SK-N-SH (cell line): ENCODE data around the gene ZFP42. TPM values are rescaled to one million over a fixed set of nuclear protein-coding genes. Genes with fewer than 3 reads are reported as not detected.

ENCODE experiments used
- CTCF ChIA-PET: fragments of 300-600, 350-600 bp; formaldehyde crosslinking; extraction: SDS; loops from one replicate; lab custom pipeline; 2021; lab: Yijun Ruan, JAX
- POLR2A ChIA-PET: fragments of 350-600 bp; sonication (Branson Sonifier 250); formaldehyde crosslinking; extraction: SDS; loops from one replicate; lab custom pipeline; 2020; ENCODE audit warnings: antibody characterized with exemption, inconsistent platforms; lab: Yijun Ruan, JAX
- DNase-seq: peaks from one replicate; pipeline ENCODE4 v3.0.0; 2012
- H2AFZ ChIP-seq: fragments of 200-600 bp; sonication (generic); 2 replicates; pipeline ENCODE4 v1.8.1; 2016; ENCODE audit warnings: antibody characterized with exemption, mild to moderate bottlenecking, low read depth
- H3F3A ChIP-seq: fragments of 200-600 bp; sonication (generic); replicated peaks from 2 replicates; pipeline ENCODE3; 2016; ENCODE audit warnings: antibody characterized with exemption, mild to moderate bottlenecking; ENCODE audit not compliant: insufficient read depth
- H3K27ac ChIP-seq, 2 experiments: fragments of 200-500 bp in 1 of 2; fragments of 200-600 bp in 1 of 2; sonication (Bioruptor generic) in 1 of 2; sonication (generic), shearing (Covaris generic) in 1 of 2; 2 replicates each; pipeline versions ENCODE4 v1.5.1 to v1.6.1; 2014 to 2016; ENCODE audit warnings: low read depth in 2 of 2, inconsistent platforms in 1 of 2, low read length in 1 of 2, mild to moderate bottlenecking in 1 of 2, mixed read lengths in 1 of 2
- H3K27me3 ChIP-seq: fragments of 200-600 bp; sonication (generic), shearing (Covaris generic); 2 replicates; pipeline ENCODE4 v1.6.1; 2016; ENCODE audit warnings: mixed run types; ENCODE audit not compliant: insufficient read depth
- H3K36me3 ChIP-seq, 2 experiments: fragments of 200-500 bp in 1 of 2; fragments of 200-600 bp in 1 of 2; sonication (Bioruptor generic) in 1 of 2; sonication (generic) in 1 of 2; replicated peaks in 1 of 2; 2 replicates each; pipeline versions ENCODE3 to v1.5.1; 2014 to 2016; ENCODE audit warnings: low read length in 1 of 2, mild to moderate bottlenecking in 1 of 2; ENCODE audit not compliant: insufficient read depth in 2 of 2, control insufficient read depth in 1 of 2
- H3K4me1 ChIP-seq, 2 experiments: fragments of 200-500 bp in 1 of 2; fragments of 200-600 bp in 1 of 2; sonication (Bioruptor generic) in 1 of 2; sonication (generic), shearing (Covaris generic) in 1 of 2; 2 replicates each; pipeline versions ENCODE4 v1.5.1 to v1.6.1; 2014 to 2016; ENCODE audit warnings: low read depth in 1 of 2, low read length in 1 of 2, mixed run types in 1 of 2; ENCODE audit not compliant: insufficient read depth in 2 of 2, control insufficient read depth in 1 of 2
- H3K4me2 ChIP-seq: fragments of 200-600 bp; sonication (generic), shearing (Covaris generic); 2 replicates; pipeline ENCODE4 v1.6.1; 2017; ENCODE audit warnings: mixed run types
- H3K4me3 ChIP-seq, 2 experiments: fragments of 200-500 bp in 1 of 2; fragments of 200-600 bp in 1 of 2; sonication (Bioruptor generic) in 1 of 2; sonication (generic), shearing (Covaris generic) in 1 of 2; 2 replicates each; pipeline versions ENCODE4 v1.5.1 to v1.8.1; 2014 to 2016; ENCODE audit warnings: low read depth in 2 of 2, inconsistent platforms in 1 of 2, low read length in 1 of 2, mild to moderate bottlenecking in 1 of 2, mixed read lengths in 1 of 2, moderate library complexity in 1 of 2
- H3K79me2 ChIP-seq: fragments of 200-600 bp; sonication (generic); 2 replicates; pipeline ENCODE4 v1.8.1; 2017; ENCODE audit warnings: mild to moderate bottlenecking; ENCODE audit not compliant: insufficient read depth
- H3K9ac ChIP-seq: fragments of 200-600 bp; sonication (generic); 2 replicates; pipeline ENCODE4 v1.6.1; 2017; ENCODE audit warnings: mixed run types
- H3K9me2 ChIP-seq: fragments of 200-600 bp; sonication (generic); 2 replicates; pipeline ENCODE4 v1.6.1; 2017; ENCODE audit warnings: mixed run types
- H3K9me3 ChIP-seq: fragments of 200-600 bp; sonication (generic); 2 replicates; pipeline ENCODE4 v1.6.1; 2017; ENCODE audit warnings: mixed run types, mild to moderate bottlenecking, moderate library complexity
- H4K20me1 ChIP-seq: fragments of 200-600 bp; sonication (generic); 2 replicates; pipeline ENCODE4 v1.6.1; 2017; ENCODE audit warnings: mild to moderate bottlenecking, mixed run types; ENCODE audit not compliant: insufficient read depth
- CHD2 ChIP-seq: fragments of 150-350 bp; IDR thresholded peaks from 2 replicates; pipeline ENCODE4 v1.6.1; 2018; ENCODE audit warnings: low read length; ENCODE audit not compliant: partially characterized antibody
- ELF1 ChIP-seq: IDR thresholded peaks from 2 replicates; pipeline ENCODE4 v1.4.0; 2012
- EP300 ChIP-seq, 2 experiments: IDR thresholded peaks; 2 replicates each; pipeline versions ENCODE4 v1.4.0 to v1.6.1; 2012; ENCODE audit warnings: borderline replicate concordance in 1 of 2, low read depth in 1 of 2, low read length in 1 of 2
- EZH2phosphoT487 ChIP-seq: fragments of 200-600 bp; sonication (generic); IDR thresholded peaks from 2 replicates; pipeline ENCODE4 v1.6.1; 2017; ENCODE audit warnings: low read depth, mixed run types, mild to moderate bottlenecking, antibody characterized with exemption, moderate library complexity, borderline replicate concordance
- FOSL2 ChIP-seq: IDR thresholded peaks from 2 replicates; pipeline ENCODE4 v1.4.0; 2012; ENCODE audit warnings: low read depth, mild to moderate bottlenecking, moderate library complexity, borderline replicate concordance
- FOXJ3 ChIP-seq: sonication (generic); formaldehyde crosslinking; IDR thresholded peaks from 2 replicates; pipeline ENCODE4 v1.5.1; 2020; ENCODE audit warnings: mild to moderate bottlenecking, missing genetic modification reagents
- JUND ChIP-seq: IDR thresholded peaks from 2 replicates; pipeline ENCODE4 v1.4.0; 2012
- MEF2A ChIP-seq: IDR thresholded peaks from 2 replicates; pipeline ENCODE4 v1.4.0; 2012; ENCODE audit warnings: low read depth, borderline replicate concordance
- NFIC ChIP-seq: IDR thresholded peaks from 2 replicates; pipeline ENCODE4 v1.4.0; 2012; ENCODE audit warnings: borderline replicate concordance
- NRF1 ChIP-seq: IDR thresholded peaks from 2 replicates; pipeline ENCODE4 v1.6.1; 2012; ENCODE audit warnings: low read depth, mild to moderate bottlenecking, low read length
- POLR2AphosphoS5 ChIP-seq: IDR thresholded peaks from 2 replicates; pipeline ENCODE4 v1.6.1; 2012; ENCODE audit warnings: low read depth, low read length
- RCOR1 ChIP-seq: fragments of 150-350 bp; IDR thresholded peaks from 2 replicates; pipeline ENCODE4 v1.6.1; 2017; ENCODE audit warnings: antibody characterized with exemption, low read length
- RXRA ChIP-seq: IDR thresholded peaks from 2 replicates; pipeline ENCODE4 v1.4.0; 2012; ENCODE audit warnings: low read depth, mild to moderate bottlenecking, borderline replicate concordance
- SIN3A ChIP-seq: IDR thresholded peaks from 2 replicates; pipeline ENCODE4 v1.6.1; 2012; ENCODE audit warnings: low read depth, mild to moderate bottlenecking, low read length, moderate library complexity, borderline replicate concordance
- SMC3 ChIP-seq: IDR thresholded peaks from 2 replicates; pipeline ENCODE4 v1.6.1; 2012; ENCODE audit warnings: low read depth, low read length, improper control_type of control experiment
- TAF1 ChIP-seq: IDR thresholded peaks from 2 replicates; pipeline ENCODE4 v1.6.1; 2012; ENCODE audit warnings: low read depth, mild to moderate bottlenecking, low read length, moderate library complexity, borderline replicate concordance
- TCF12 ChIP-seq: IDR thresholded peaks from 2 replicates; pipeline ENCODE4 v1.4.0; 2012
- YY1 ChIP-seq: IDR thresholded peaks from 2 replicates; pipeline ENCODE4 v1.4.0; 2012; ENCODE audit warnings: low read depth, mild to moderate bottlenecking
- WGBS: methylation state at CpG from one replicate; pipeline ENCODE4 v1.1.6; 2017; ENCODE audit warnings: low lambda C conversion rate; 5-methylcytosine and 5-hydroxymethylcytosine counted together
- polyA plus RNA-seq, 3 experiments: library from polyadenylated mRNA; depleted of rRNA; stranded (reverse); fragments of >200 nt; gene quantifications; 2 replicates each; pipeline ENCODE4 v1.2.3, GENCODE V29; 2012
- TF ChIP-seq, protein P1 (sequence below): IDR thresholded peaks from 2 replicates; pipeline ENCODE4 v1.4.0; 2012; ENCODE audit warnings: low read depth, borderline replicate concordance
- TF ChIP-seq, protein P2 (sequence below): fragments of 200-600 bp; sonication (generic); IDR thresholded peaks from 2 replicates; pipeline ENCODE4 v1.6.1; 2017; ENCODE audit warnings: antibody characterized with exemption, mild to moderate bottlenecking, moderate library complexity
- TF ChIP-seq, protein P3 (sequence below): IDR thresholded peaks from 2 replicates; pipeline ENCODE4; 2012
- TF ChIP-seq, protein P4 (sequence below): IDR thresholded peaks from 2 replicates; pipeline ENCODE4 v1.6.1; 2012; ENCODE audit warnings: mild to moderate bottlenecking, low read depth, low read length, moderate library complexity

ZFP42 gene
- polyA plus RNA-seq, 1 of the 3 experiments (the other 2 are of a cell fraction): not detected

DNA sequence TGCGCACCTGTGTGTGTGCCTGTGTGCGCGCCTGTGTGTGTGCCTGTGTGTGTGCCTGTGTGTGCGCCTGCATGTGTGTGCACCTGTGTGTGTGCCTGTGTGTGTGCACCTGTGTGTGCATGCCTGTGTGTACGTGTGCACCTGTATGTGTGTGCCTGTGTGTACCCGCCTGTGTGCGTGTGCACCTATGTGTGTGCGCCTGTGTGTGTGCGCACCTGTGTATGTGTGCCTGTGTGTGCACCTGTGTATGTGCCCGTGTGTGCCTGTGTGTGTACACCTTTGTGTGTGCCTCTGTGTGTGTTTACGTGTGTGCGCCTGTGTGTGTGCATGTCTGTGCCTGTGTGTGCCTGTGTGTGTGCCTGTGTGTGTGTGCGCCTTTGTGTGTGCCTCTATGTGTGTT is 33.5 kb downstream of the ZFP42 start:
- Histone ChIP-seq H2AFZ (no peak overlapping the region), H3K9me3 (no peaks in the 10 kb centered on the region), H3K79me2 (no peaks in the 10 kb centered on the region), H3K4me1 (no peaks in the 10 kb centered on the region), H3K4me3 (no peak overlapping the region), H3F3A (no peaks in the 10 kb centered on the region), H3K4me2 (no peak overlapping the region), H3K27me3 (no peaks in the 10 kb centered on the region), H3K27ac (no peak overlapping the region), H3K9me2 (no peaks in the 10 kb centered on the region), H4K20me1 (no peaks in the 10 kb centered on the region), H3K36me3 (no peaks in the 10 kb centered on the region), H3K9ac (no peak overlapping the region)
- POLR2A ChIA-PET: no interaction called here
- whole genome bisulfite sequencing: 91% methylated on average over 11 of the region's 13 CpGs
- CTCF ChIA-PET: no interaction called here
- TF ChIP-seq RCOR1: no peak
- TF ChIP-seq POLR2AphosphoS5: no peak
- TF ChIP-seq MEF2A: no peak
- TF ChIP-seq NFIC: no peak
- TF ChIP-seq ELF1: no peak
- no peak for TF ChIP-seq SIN3A
- TF ChIP-seq, protein P1, sequence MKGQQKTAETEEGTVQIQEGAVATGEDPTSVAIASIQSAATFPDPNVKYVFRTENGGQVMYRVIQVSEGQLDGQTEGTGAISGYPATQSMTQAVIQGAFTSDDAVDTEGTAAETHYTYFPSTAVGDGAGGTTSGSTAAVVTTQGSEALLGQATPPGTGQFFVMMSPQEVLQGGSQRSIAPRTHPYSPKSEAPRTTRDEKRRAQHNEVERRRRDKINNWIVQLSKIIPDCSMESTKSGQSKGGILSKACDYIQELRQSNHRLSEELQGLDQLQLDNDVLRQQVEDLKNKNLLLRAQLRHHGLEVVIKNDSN: no peak
- no peak for TF ChIP-seq EZH2phosphoT487
- no peak for TF ChIP-seq RXRA
- no peak for TF ChIP-seq FOSL2
- no peak for TF ChIP-seq FOXJ3 (CRISPR knock-in tag)
- no peak for TF ChIP-seq TAF1
- TF ChIP-seq NRF1: no peak
- no peak for TF ChIP-seq YY1
- no peak for TF ChIP-seq SMC3
- no peak for DNase-seq

DNA sequence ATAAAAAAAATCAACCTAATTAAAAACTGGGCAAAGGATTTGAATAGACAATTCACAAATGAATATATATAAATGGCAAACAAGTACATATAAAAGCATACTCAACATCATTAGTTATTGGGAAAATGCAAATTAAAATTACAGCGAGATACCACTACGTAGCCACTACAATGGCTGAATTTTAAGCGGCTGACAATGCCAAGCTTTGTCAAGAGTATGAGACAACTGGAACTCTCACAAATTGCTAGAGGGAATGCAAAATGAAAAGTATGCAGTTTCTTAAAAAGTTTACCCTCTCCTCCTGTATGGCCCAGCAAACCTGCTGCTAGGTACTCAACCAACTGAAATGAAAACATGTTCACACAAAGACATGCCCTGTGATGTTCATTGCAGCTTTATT is 34.8 kb downstream of the ZFP42 start:
- ChIA-PET POLR2A (no interaction called here), CTCF (no interaction called here)
- no peak overlapping the region for H3K4me2 ChIP-seq
- no peak overlapping the region for H3K4me3 ChIP-seq
- H3K9me3 ChIP-seq: no peaks in the 10 kb centered on the region
- H3K79me2 ChIP-seq: no peaks in the 10 kb centered on the region
- no peak overlapping the region for H3K27ac ChIP-seq
- H3K9ac ChIP-seq: no peak overlapping the region
- no peaks in the 10 kb centered on the region for H4K20me1 ChIP-seq
- no peaks in the 10 kb centered on the region for H3K9me2 ChIP-seq
- H3K36me3 ChIP-seq: no peaks in the 10 kb centered on the region
- no peaks in the 10 kb centered on the region for H3F3A ChIP-seq
- H2AFZ ChIP-seq: no peak overlapping the region
- WGBS: 56% methylated on average over 3 of the region's 3 CpGs
- H3K4me1 ChIP-seq: no peaks in the 10 kb centered on the region
- no peaks in the 10 kb centered on the region for H3K27me3 ChIP-seq
- DNase-seq: no peak
- TF ChIP-seq, protein P2, sequence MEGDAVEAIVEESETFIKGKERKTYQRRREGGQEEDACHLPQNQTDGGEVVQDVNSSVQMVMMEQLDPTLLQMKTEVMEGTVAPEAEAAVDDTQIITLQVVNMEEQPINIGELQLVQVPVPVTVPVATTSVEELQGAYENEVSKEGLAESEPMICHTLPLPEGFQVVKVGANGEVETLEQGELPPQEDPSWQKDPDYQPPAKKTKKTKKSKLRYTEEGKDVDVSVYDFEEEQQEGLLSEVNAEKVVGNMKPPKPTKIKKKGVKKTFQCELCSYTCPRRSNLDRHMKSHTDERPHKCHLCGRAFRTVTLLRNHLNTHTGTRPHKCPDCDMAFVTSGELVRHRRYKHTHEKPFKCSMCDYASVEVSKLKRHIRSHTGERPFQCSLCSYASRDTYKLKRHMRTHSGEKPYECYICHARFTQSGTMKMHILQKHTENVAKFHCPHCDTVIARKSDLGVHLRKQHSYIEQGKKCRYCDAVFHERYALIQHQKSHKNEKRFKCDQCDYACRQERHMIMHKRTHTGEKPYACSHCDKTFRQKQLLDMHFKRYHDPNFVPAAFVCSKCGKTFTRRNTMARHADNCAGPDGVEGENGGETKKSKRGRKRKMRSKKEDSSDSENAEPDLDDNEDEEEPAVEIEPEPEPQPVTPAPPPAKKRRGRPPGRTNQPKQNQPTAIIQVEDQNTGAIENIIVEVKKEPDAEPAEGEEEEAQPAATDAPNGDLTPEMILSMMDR: no peak
- TF ChIP-seq YY1: no peak
- TF ChIP-seq EZH2phosphoT487: no peak
- no peak for TF ChIP-seq EP300 (IDR thresholded peaks at IDR 0.05; ENCODE audit: borderline replicate concordance in 1 of 2, low read depth in 1 of 2, low read length in 1 of 2)
- no peak for TF ChIP-seq JUND
- TF ChIP-seq CHD2: no peak
- no peak for TF ChIP-seq NRF1
- no peak for TF ChIP-seq RCOR1
- TF ChIP-seq, protein P1: no peak
- TF ChIP-seq POLR2AphosphoS5: no peak
- no peak for TF ChIP-seq TCF12
- TF ChIP-seq, protein P3, sequence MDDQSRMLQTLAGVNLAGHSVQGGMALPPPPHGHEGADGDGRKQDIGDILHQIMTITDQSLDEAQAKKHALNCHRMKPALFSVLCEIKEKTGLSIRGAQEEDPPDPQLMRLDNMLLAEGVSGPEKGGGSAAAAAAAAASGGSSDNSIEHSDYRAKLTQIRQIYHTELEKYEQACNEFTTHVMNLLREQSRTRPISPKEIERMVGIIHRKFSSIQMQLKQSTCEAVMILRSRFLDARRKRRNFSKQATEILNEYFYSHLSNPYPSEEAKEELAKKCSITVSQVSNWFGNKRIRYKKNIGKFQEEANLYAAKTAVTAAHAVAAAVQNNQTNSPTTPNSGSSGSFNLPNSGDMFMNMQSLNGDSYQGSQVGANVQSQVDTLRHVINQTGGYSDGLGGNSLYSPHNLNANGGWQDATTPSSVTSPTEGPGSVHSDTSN: no peak
- TF ChIP-seq, protein P4, sequence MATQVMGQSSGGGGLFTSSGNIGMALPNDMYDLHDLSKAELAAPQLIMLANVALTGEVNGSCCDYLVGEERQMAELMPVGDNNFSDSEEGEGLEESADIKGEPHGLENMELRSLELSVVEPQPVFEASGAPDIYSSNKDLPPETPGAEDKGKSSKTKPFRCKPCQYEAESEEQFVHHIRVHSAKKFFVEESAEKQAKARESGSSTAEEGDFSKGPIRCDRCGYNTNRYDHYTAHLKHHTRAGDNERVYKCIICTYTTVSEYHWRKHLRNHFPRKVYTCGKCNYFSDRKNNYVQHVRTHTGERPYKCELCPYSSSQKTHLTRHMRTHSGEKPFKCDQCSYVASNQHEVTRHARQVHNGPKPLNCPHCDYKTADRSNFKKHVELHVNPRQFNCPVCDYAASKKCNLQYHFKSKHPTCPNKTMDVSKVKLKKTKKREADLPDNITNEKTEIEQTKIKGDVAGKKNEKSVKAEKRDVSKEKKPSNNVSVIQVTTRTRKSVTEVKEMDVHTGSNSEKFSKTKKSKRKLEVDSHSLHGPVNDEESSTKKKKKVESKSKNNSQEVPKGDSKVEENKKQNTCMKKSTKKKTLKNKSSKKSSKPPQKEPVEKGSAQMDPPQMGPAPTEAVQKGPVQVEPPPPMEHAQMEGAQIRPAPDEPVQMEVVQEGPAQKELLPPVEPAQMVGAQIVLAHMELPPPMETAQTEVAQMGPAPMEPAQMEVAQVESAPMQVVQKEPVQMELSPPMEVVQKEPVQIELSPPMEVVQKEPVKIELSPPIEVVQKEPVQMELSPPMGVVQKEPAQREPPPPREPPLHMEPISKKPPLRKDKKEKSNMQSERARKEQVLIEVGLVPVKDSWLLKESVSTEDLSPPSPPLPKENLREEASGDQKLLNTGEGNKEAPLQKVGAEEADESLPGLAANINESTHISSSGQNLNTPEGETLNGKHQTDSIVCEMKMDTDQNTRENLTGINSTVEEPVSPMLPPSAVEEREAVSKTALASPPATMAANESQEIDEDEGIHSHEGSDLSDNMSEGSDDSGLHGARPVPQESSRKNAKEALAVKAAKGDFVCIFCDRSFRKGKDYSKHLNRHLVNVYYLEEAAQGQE: no peak
